Natural killer cell (primary cell): Measurements from ENCODE around the gene MEAF6. TPM values are rescaled to one million over a fixed set of nuclear protein-coding genes. Genes with fewer than 3 reads are reported as not detected.

Experiments
- ATAC-seq, 3 donors: fragments of 150-1000 bp in 2 of 3; fragments of 200-7000 bp in 1 of 3; cut with Tn5 transposase; 1 replicate in 1 of 3; 2 replicates in 2 of 3; pipeline ENCODE4 v1.10.0; 2021; ENCODE audit warnings: mild to moderate bottlenecking in 2 of 3, moderate library complexity in 2 of 3
- DNase-seq, 2 donors: peaks; one replicate each; pipeline versions ENCODE4 v3.0.0 to v3.0.0-alpha.2; 2013 to 2021; ENCODE audit warnings: mixed read lengths in 1 of 2
- H3K27ac ChIP-seq: one replicate; pipeline ENCODE4 v1.5.1; 2013; ENCODE audit warnings: mild to moderate bottlenecking, low read length
- H3K27me3 ChIP-seq: one replicate; pipeline ENCODE4 v1.6.1; 2013; ENCODE audit warnings: low read length; ENCODE audit not compliant: control insufficient read depth, insufficient read depth
- H3K36me3 ChIP-seq: one replicate; pipeline ENCODE4 v1.6.1; 2013; ENCODE audit warnings: low read length; ENCODE audit not compliant: control insufficient read depth, insufficient read depth
- H3K4me1 ChIP-seq: one replicate; pipeline ENCODE4 v1.6.1; 2013; ENCODE audit warnings: low read length; ENCODE audit not compliant: control insufficient read depth, insufficient read depth
- H3K4me3 ChIP-seq: one replicate; pipeline ENCODE4 v1.5.1; 2013; ENCODE audit warnings: low read length
- H3K9me3 ChIP-seq: one replicate; pipeline ENCODE4 v1.6.1; 2013; ENCODE audit warnings: low read length; ENCODE audit not compliant: control insufficient read depth, insufficient read depth
- H3K27ac Mint-ChIP-seq, 2 donors: one replicate each; pipeline ENCODE4 v1.8.0; 2022; ENCODE audit warnings: mild to moderate bottlenecking in 2 of 2, mixed read lengths in 2 of 2, moderate library complexity in 1 of 2
- H3K27me3 Mint-ChIP-seq, 2 donors: one replicate each; pipeline ENCODE4 v1.8.0; 2022; ENCODE audit warnings: low read depth in 2 of 2, mixed read lengths in 2 of 2
- H3K36me3 Mint-ChIP-seq: one replicate; pipeline ENCODE4 v1.8.0; 2022; ENCODE audit warnings: mixed read lengths
- H3K4me1 Mint-ChIP-seq, 2 donors: one replicate each; pipeline ENCODE4 v1.8.0; 2022; ENCODE audit warnings: mixed read lengths in 2 of 2
- H3K4me3 Mint-ChIP-seq: one replicate; pipeline ENCODE4 v1.8.0; 2022; ENCODE audit warnings: mild to moderate bottlenecking, moderate library complexity, mixed read lengths
- H3K9me3 Mint-ChIP-seq, 2 donors: one replicate each; pipeline ENCODE4 v1.8.0; 2022; ENCODE audit warnings: mixed read lengths in 2 of 2
- WGBS: methylation state at CpG from one replicate; pipeline ENCODE4 v1.1.7; 2013; ENCODE audit warnings: missing lambda C conversion rate; ENCODE audit not compliant: insufficient coverage; 5-methylcytosine and 5-hydroxymethylcytosine counted together
- intact Hi-C: fragments of 100-400 bp; cut with micrococcal nuclease; formaldehyde crosslinking; loops from one replicate; pipeline ENCODE4 v1.14.2; 2022
- total RNA-seq, 4 donors: library from RNA; stranded (reverse); fragments of 120-200 nt in 1 of 4; gene quantifications; one replicate each; pipeline versions ENCODE4 v1.2.3 to v1.2.4, GENCODE V29; 2013 to 2022
- TF ChIP-seq, protein P1 (sequence below): fragments of 200-600 bp; IDR thresholded peaks from one replicate; pipeline ENCODE4 v1.8.0; 2022; ENCODE audit warnings: antibody characterized with exemption

The MEAF6 gene
- total RNA-seq, 3 donors from 2014 or later (not counting 1 experiment from before 2014, with no cell fraction given), result 63.9 to 78.7 (median 69.0) TPM

DNA sequence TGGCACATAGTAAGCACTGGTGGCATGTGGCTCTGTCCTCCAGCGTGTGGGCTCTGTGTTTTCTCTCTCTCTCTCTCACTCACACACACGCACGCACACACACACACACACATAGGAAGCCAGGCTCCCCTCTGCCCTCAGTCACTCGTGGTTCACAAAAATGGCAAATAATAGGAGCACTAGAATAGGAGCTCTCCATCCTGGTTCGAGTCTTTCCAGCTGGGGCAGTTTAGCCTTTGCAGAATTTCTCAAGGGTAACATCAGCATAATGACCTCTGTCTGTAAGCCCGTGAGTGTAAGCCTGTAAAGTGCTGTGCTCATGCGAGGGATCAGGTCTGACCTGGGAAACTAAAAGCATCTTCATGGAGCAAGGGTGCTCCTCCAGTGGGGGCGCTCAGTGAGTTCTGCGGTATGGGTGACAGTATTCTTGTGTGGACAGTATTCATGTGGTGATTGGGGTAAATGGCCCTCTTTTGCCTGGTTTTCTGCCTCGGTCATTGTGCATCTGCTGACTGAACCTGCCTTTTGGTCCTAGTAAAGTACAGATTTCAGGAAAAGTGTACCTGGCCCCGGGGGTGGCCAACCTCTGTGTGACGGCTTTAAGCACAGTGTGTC is 41.0 kb downstream of the MEAF6 start:
- Mint-ChIP-seq H3K27me3 (no peaks in the 10 kb centered on the region), H3K4me1 (peaks cover 59 to 68% of the 10 kb centered on the region in 2 donors), H3K9me3 (no peaks in the 10 kb centered on the region), H3K36me3 (no peaks in the 10 kb centered on the region), H3K4me3 (peak overlapping the region; percentile 83), H3K27ac (peak overlapping the region; percentile 99 to 100)
- Histone ChIP-seq H3K4me3 (peak overlapping the region; percentile 66), H3K36me3 (peaks cover 24% of the 10 kb centered on the region), H3K4me1 (peaks cover 69% of the 10 kb centered on the region), H3K27ac (peak overlapping the region; percentile 77), H3K9me3 (no peaks in the 10 kb centered on the region), H3K27me3 (no peaks in the 10 kb centered on the region)
- ATAC-seq (peak; percentile 9 to 25 (median 9)), DNase-seq (peak; percentile 43 to 78)
- TF ChIP-seq, protein P1, sequence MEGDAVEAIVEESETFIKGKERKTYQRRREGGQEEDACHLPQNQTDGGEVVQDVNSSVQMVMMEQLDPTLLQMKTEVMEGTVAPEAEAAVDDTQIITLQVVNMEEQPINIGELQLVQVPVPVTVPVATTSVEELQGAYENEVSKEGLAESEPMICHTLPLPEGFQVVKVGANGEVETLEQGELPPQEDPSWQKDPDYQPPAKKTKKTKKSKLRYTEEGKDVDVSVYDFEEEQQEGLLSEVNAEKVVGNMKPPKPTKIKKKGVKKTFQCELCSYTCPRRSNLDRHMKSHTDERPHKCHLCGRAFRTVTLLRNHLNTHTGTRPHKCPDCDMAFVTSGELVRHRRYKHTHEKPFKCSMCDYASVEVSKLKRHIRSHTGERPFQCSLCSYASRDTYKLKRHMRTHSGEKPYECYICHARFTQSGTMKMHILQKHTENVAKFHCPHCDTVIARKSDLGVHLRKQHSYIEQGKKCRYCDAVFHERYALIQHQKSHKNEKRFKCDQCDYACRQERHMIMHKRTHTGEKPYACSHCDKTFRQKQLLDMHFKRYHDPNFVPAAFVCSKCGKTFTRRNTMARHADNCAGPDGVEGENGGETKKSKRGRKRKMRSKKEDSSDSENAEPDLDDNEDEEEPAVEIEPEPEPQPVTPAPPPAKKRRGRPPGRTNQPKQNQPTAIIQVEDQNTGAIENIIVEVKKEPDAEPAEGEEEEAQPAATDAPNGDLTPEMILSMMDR, result no peak
- intact Hi-C loops, result loop anchor here (1.0 to 10.0 kb wide), 2 partner anchors 8 to 531 kb away; partner anchors contain the start of gene FHL3
- WGBS, result 2% methylated on average over 12 of the region's 12 CpGs

DNA sequence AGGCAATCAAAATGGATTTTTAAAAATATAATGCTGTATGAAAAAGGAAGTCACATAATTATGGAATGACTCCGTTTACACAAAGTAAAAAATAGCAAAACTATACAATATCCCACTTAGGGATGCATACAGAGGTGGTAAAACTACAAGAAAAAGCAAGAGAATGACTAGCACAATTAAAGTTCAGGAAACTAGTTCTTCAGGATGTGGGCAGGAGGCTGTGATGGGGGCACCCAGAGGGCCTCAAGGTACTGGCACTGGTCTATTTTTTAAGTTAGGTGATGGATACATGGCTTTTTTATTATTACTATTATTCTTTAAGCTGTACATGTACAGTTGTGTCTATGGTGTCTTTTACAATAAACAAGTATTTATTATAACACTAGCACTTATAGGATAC is 41.6 kb downstream of the MEAF6 start:
- H3K4me3 ChIP-seq, result no peak overlapping the region
- no CpG with 5 or more reads among the region's 1 CpG for WGBS
- Mint-ChIP-seq H3K27me3 (no peaks in the 10 kb centered on the region), H3K4me3 (peak overlapping the region; percentile 83), H3K9me3 (no peaks in the 10 kb centered on the region), H3K36me3 (no peaks in the 10 kb centered on the region), H3K4me1 (peaks cover 53 to 63% of the 10 kb centered on the region in 2 donors), H3K27ac (peak overlapping the region; percentile 99 to 100)
- peaks cover 64% of the 10 kb centered on the region for H3K4me1 ChIP-seq
- TF ChIP-seq, protein P1, result no peak
- H3K9me3 ChIP-seq, result no peaks in the 10 kb centered on the region
- DNase-seq (no peak), ATAC-seq (no peak)
- H3K36me3 ChIP-seq, result peaks cover 19% of the 10 kb centered on the region
- H3K27me3 ChIP-seq, result no peaks in the 10 kb centered on the region
- intact Hi-C loops, result loop anchor here (1.0 to 10.0 kb wide), 2 partner anchors 8 to 532 kb away; partner anchors contain the start of gene FHL3
- no peak overlapping the region for H3K27ac ChIP-seq

DNA sequence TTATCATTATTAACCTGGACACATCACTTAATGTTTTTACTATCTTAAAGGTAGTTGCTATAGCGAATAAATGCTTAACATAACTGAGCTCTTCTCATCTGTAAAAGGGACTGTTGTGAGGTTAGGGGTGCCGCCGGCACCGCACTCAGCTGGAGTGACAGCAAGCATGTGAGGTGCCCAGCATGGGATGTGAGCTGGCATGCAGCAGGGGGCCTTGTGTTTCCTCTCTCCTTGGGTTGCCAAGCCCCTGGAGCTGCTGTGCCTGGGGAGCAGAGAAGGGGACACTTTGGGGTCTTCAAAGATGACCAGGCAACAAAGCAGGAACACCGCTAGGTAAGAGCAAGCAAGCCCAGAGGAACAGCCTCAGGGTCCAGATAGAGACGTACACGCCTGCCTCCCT is 42.3 kb downstream of the MEAF6 start:
- 64% methylated on average over 7 of the region's 7 CpGs for WGBS
- Histone ChIP-seq H3K4me3 (no peak overlapping the region), H3K4me1 (peaks cover 57% of the 10 kb centered on the region)

More for the DNA sequence above, 42.3 kb downstream of the MEAF6 start:
- DNase-seq, result peak in 1 of 2 donors; percentile 18
- TF ChIP-seq, protein P1, result no peak
- intact Hi-C loops, result loop anchor here (10.0 kb wide), 1 partner anchor 533 kb away; the partner anchor contains the start of gene FHL3
- H3K9me3 ChIP-seq, result no peaks in the 10 kb centered on the region
- no peaks in the 10 kb centered on the region for H3K27me3 ChIP-seq
- no peaks in the 10 kb centered on the region for H3K27me3 Mint-ChIP-seq
- peak overlapping the region; percentile 99 to 100 for H3K27ac Mint-ChIP-seq
- ATAC-seq, result no peak
- H3K4me1 Mint-ChIP-seq, result peaks cover 46 to 56% of the 10 kb centered on the region in 2 donors
- peak overlapping the region; percentile 83 for H3K4me3 Mint-ChIP-seq
- H3K27ac ChIP-seq, result peak overlapping the region; percentile 55
- H3K36me3 ChIP-seq, result peaks cover 14% of the 10 kb centered on the region
- H3K36me3 Mint-ChIP-seq, result no peaks in the 10 kb centered on the region
- no peaks in the 10 kb centered on the region for H3K9me3 Mint-ChIP-seq
